Chondrocyte (in vitro differentiated cells): Measurements from ENCODE around the gene IGF1R. TPM values are rescaled to one million over a fixed set of nuclear protein-coding genes. Genes with fewer than 3 reads are reported as not detected.
A peak's percentile ranks its signal among the peaks of the same experiment; 100 is the strongest.

ENCODE experiments used
- DNase-seq: peaks from one replicate; pipeline ENCODE4 v3.0.0; 2021; ENCODE audit warnings: mixed read lengths, low spot score
- H3K27ac Mint-ChIP-seq: one replicate; pipeline ENCODE4 v1.8.0; 2021; ENCODE audit warnings: mild to moderate bottlenecking, moderate library complexity, mixed read lengths; ENCODE audit not compliant: unreplicated experiment
- H3K27me3 Mint-ChIP-seq: 2 replicates; pipeline ENCODE4 v1.8.0; 2021; ENCODE audit warnings: low read depth, mixed read lengths
- H3K36me3 Mint-ChIP-seq: 2 replicates; pipeline ENCODE4 v1.8.0; 2021; ENCODE audit warnings: low read depth, mixed read lengths
- H3K4me1 Mint-ChIP-seq: 2 replicates; pipeline ENCODE4 v1.8.0; 2021; ENCODE audit warnings: low read depth, mild to moderate bottlenecking, mixed read lengths
- H3K4me3 Mint-ChIP-seq: one replicate; pipeline ENCODE4 v1.8.0; 2021; ENCODE audit warnings: mild to moderate bottlenecking, moderate library complexity, mixed read lengths; ENCODE audit not compliant: unreplicated experiment
- H3K9me3 Mint-ChIP-seq: 2 replicates; pipeline ENCODE4 v1.8.0; 2021; ENCODE audit warnings: low read depth, mixed read lengths
- CTCF ChIP-seq: fragments of 200-600 bp; sonication (generic); IDR thresholded peaks from 2 replicates; pipeline ENCODE4 v1.5.0; 2021; ENCODE audit warnings: antibody characterized with exemption, mild to moderate bottlenecking, moderate library complexity
- total RNA-seq: library from RNA; stranded (reverse); gene quantifications from 3 replicates; pipeline ENCODE4 v1.2.1, GENCODE V29; 2021

IGF1R gene
- total RNA-seq, 1 donor from 2014 or later: 119 TPM

- Mint-ChIP-seq H3K27ac (no peak overlapping the region), H3K27me3 (no peaks in the 10 kb centered on the region), H3K9me3 (no peaks in the 10 kb centered on the region), H3K36me3 (no peaks in the 10 kb centered on the region), H3K4me3 (no peak overlapping the region), H3K4me1 (peaks cover 72% of the 10 kb centered on the region)
- TF ChIP-seq CTCF: no peak
- DNase-seq: no peak
Observed at GRCh38 chr15:98730860-98731711, 82.7 kb downstream of the IGF1R start.

GRCh38 chr15:98731712-98732450, 83.5 kb downstream of the IGF1R start:
- H3K27ac Mint-ChIP-seq: no peak overlapping the region
- peaks cover 72% of the 10 kb centered on the region for H3K4me1 Mint-ChIP-seq
- TF ChIP-seq CTCF: no peak
- no peak for DNase-seq
- no peaks in the 10 kb centered on the region for H3K36me3 Mint-ChIP-seq
- no peak overlapping the region for H3K4me3 Mint-ChIP-seq
- no peaks in the 10 kb centered on the region for H3K9me3 Mint-ChIP-seq
- H3K27me3 Mint-ChIP-seq: no peaks in the 10 kb centered on the region

- no peaks in the 10 kb centered on the region for H3K27me3 Mint-ChIP-seq
- H3K27ac Mint-ChIP-seq: no peak overlapping the region
- no peaks in the 10 kb centered on the region for H3K9me3 Mint-ChIP-seq
- TF ChIP-seq CTCF: no peak
- no peak overlapping the region for H3K4me3 Mint-ChIP-seq
- peaks cover 69% of the 10 kb centered on the region for H3K4me1 Mint-ChIP-seq
- no peaks in the 10 kb centered on the region for H3K36me3 Mint-ChIP-seq
- DNase-seq: no peak
Observed at GRCh38 chr15:98733098-98733497, 84.8 kb downstream of the IGF1R start.

GRCh38 chr15:98734466-98735199, 86.3 kb downstream of the IGF1R start:
- DNase-seq: no peak
- Mint-ChIP-seq H3K27me3 (no peaks in the 10 kb centered on the region), H3K36me3 (no peaks in the 10 kb centered on the region), H3K4me3 (no peak overlapping the region), H3K9me3 (no peaks in the 10 kb centered on the region), H3K27ac (peak overlapping the region; percentile 20), H3K4me1 (peaks cover 68% of the 10 kb centered on the region)
- TF ChIP-seq CTCF: no peak

GRCh38 chr15:98735304-98735703, 87.0 kb downstream of the IGF1R start:
- Mint-ChIP-seq H3K36me3 (no peaks in the 10 kb centered on the region), H3K27me3 (no peaks in the 10 kb centered on the region), H3K9me3 (no peaks in the 10 kb centered on the region), H3K4me1 (peaks cover 66% of the 10 kb centered on the region), H3K27ac (peak overlapping the region; percentile 57), H3K4me3 (no peak overlapping the region)
- TF ChIP-seq CTCF: no peak
- DNase-seq: no peak
